Gastroesophageal sphincter (tissue), 4 donors: ENCODE measurements around the gene C6orf15. TPM values are rescaled to one million over a fixed set of nuclear protein-coding genes. Genes with fewer than 3 reads are reported as not detected.

Experiments
- ATAC-seq: fragments of 150-250 bp; one replicate; pipeline ENCODE4 v1.9.1; 2016; ENCODE audit warnings: mild to moderate bottlenecking, moderate library complexity
- H3K27ac ChIP-seq, 4 donors: fragments of 200-600 bp; sonication (generic) in 3 of 4; 1 replicate in 3 of 4; 2 replicates in 1 of 4; pipeline ENCODE4 v1.5.1; 2016 to 2019
- H3K27me3 ChIP-seq: fragments of 200-600 bp; sonication (generic); one replicate; pipeline ENCODE4 v1.5.1; 2019
- H3K36me3 ChIP-seq, 2 donors: fragments of 200-600 bp; sonication (generic); one replicate each; pipeline ENCODE4 v1.5.1; 2019; ENCODE audit warnings: control low read depth in 1 of 2
- H3K4me1 ChIP-seq, 3 donors: fragments of 200-600 bp; sonication (generic); 1 replicate in 2 of 3; 2 replicates in 1 of 3; pipeline ENCODE4 v1.5.1; 2016 to 2019; ENCODE audit warnings: control low read depth in 2 of 3
- H3K4me3 ChIP-seq, 2 donors: fragments of 200-600 bp; sonication (generic); one replicate each; pipeline ENCODE4 v1.5.1; 2019; ENCODE audit warnings: mild to moderate bottlenecking in 1 of 2, moderate library complexity in 1 of 2
- H3K9me3 ChIP-seq, 3 donors: fragments of 200-600 bp; sonication (generic); one replicate each; pipeline ENCODE4 v1.5.1; 2017 to 2019; ENCODE audit warnings: control low read depth in 2 of 3
- CTCF ChIP-seq, 4 experiments: fragments of 200-600 bp in 2 of 4; fragments of 450-650 bp in 2 of 4; sonication (generic) in 1 of 4; IDR thresholded peaks; one replicate each; pipeline ENCODE4 v1.5.1; 2017 to 2019; ENCODE audit warnings: antibody characterized with exemption in 4 of 4, mild to moderate bottlenecking in 2 of 4, moderate library complexity in 2 of 4
- EP300 ChIP-seq: sonication (generic); formaldehyde crosslinking; IDR thresholded peaks from one replicate; pipeline ENCODE4 v1.6.1; 2017; ENCODE audit warnings: antibody characterized with exemption, mild to moderate bottlenecking
- POLR2A ChIP-seq, 2 donors: fragments of 450-650 bp; IDR thresholded peaks; one replicate each; pipeline ENCODE4 v1.6.1; 2017; ENCODE audit warnings: antibody characterized with exemption in 2 of 2, mild to moderate bottlenecking in 2 of 2, moderate library complexity in 1 of 2
- POLR2AphosphoS5 ChIP-seq: sonication (generic); formaldehyde crosslinking; IDR thresholded peaks from one replicate; pipeline ENCODE4 v1.6.1; 2017; ENCODE audit warnings: antibody characterized with exemption
- WGBS, 2 donors: methylation state at CpG; one replicate each; pipeline ENCODE4 v1.1.5; 2018; ENCODE audit warnings: low coverage in 1 of 2; 5-methylcytosine and 5-hydroxymethylcytosine counted together
- small RNA-seq, 4 donors: library from RNA; depleted of rRNA; stranded (forward); fragments of <200 nt; gene quantifications; one replicate each; pipeline ENCODE3, GENCODE V24; 2016
- total RNA-seq, 4 donors: library from RNA; depleted of rRNA; stranded (reverse); fragments of >200 nt; gene quantifications; one replicate each; pipeline ENCODE4 v1.1.0, GENCODE V29; 2016

C6orf15 gene
- total RNA-seq, 4 donors from 2014 or later: not detected

- H3K27me3 ChIP-seq: peaks cover 29% of the 10 kb centered on the region
- H3K4me3 ChIP-seq: no peak overlapping the region
- H3K4me1 ChIP-seq: peaks cover 0 to 2% (median 0%) of the 10 kb centered on the region in 3 donors
- H3K9me3 ChIP-seq: no peaks in the 10 kb centered on the region
- H3K36me3 ChIP-seq: no peaks in the 10 kb centered on the region
- H3K27ac ChIP-seq: no peak overlapping the region
- WGBS, 2 donors: 20 to 73% methylated on average over 1 to 2 of the region's 2 CpGs
- TF ChIP-seq POLR2A (IDR thresholded peaks at IDR 0.05): no peak
- no peak for TF ChIP-seq EP300
- no peak for TF ChIP-seq CTCF (IDR thresholded peaks at IDR 0.05)
- no peak for TF ChIP-seq POLR2AphosphoS5
- no peak for ATAC-seq
Observed at GRCh38 chr6:31065556-31065955, 46.8 kb downstream of the C6orf15 start.

GRCh38 chr6:31063906-31064435 lies 48.4 kb downstream of the C6orf15 start:
- Histone ChIP-seq H3K4me3 (no peak overlapping the region), H3K36me3 (no peaks in the 10 kb centered on the region), H3K27ac (no peak overlapping the region), H3K4me1 (no peaks in the 10 kb centered on the region), H3K9me3 (no peaks in the 10 kb centered on the region), H3K27me3 (peaks cover 29% of the 10 kb centered on the region)
- no peak for TF ChIP-seq POLR2A (IDR thresholded peaks at IDR 0.05)
- TF ChIP-seq CTCF (IDR thresholded peaks at IDR 0.05): no peak
- TF ChIP-seq POLR2AphosphoS5: no peak
- no peak for TF ChIP-seq EP300
- no peak for ATAC-seq
- 68 to 74% methylated on average over 6 of the region's 7 CpGs for WGBS, 2 donors

Small RNA genes lying within 50 kb of the gene (small RNA-seq; reads per million reads assigned to genes)
- gene POLR2LP1 (0 reads per million in 4 donors), gene RNU6-1133P (0 reads per million in 4 donors)

Other genes with a start within 250 kb of the C6orf15 start
- gene DDR1, start 228.1 kb downstream of the C6orf15 start, total RNA-seq: 10 to 100 TPM; 25.4 to 40.4 (median 30.9) TPM
- 10 to 100 TPM in 3 of 4 donors, 1 to 10 TPM in 1; 9.4 to 16.4 (median 11.8) TPM for gene GTF2H4, start 204.4 kb downstream of the C6orf15 start, total RNA-seq
- gene VARS2, start 198.3 kb downstream of the C6orf15 start, total RNA-seq: 10 to 100 TPM in 3 of 4 donors, 1 to 10 TPM in 1; 9.7 to 16.5 (median 12.8) TPM
- not detected for gene SFTA2, start 180.4 kb downstream of the C6orf15 start, total RNA-seq
- gene MUCL3, start 171.6 kb downstream of the C6orf15 start, total RNA-seq: under 1 TPM in 1 of 4 donors, not detected in 3; 0.04 TPM
- gene MUC21, start 128.9 kb downstream of the C6orf15 start, total RNA-seq: 1 to 10 TPM in 3 of 4 donors, under 1 TPM in 1; 0.13 to 9.9 (median 1.2) TPM
- under 1 TPM in 2 of 4 donors, not detected in 2; 0.16 to 0.62 TPM for gene MUC22, start 102.1 kb downstream of the C6orf15 start, total RNA-seq
- gene PSORS1C1, start 2.2 kb upstream of the C6orf15 start, total RNA-seq: 1 to 10 TPM in 2 of 4 donors, under 1 TPM in 2; 0.12 to 7.8 (median 1.7) TPM
- not detected for gene CDSN, start 7.9 kb upstream of the C6orf15 start, total RNA-seq
- gene PSORS1C2, start 26.5 kb upstream of the C6orf15 start, total RNA-seq: not detected
- 10 to 100 TPM in 2 of 4 donors, 1 to 10 TPM in 2; 8.2 to 15.6 (median 11.5) TPM for gene CCHCR1, start 45.2 kb upstream of the C6orf15 start, total RNA-seq
- 1 to 10 TPM; 3.9 to 5.9 (median 5.1) TPM for gene TCF19, start 46.0 kb upstream of the C6orf15 start, total RNA-seq
- gene POU5F1, start 58.1 kb upstream of the C6orf15 start, total RNA-seq: 1 to 10 TPM in 2 of 4 donors, under 1 TPM in 1, not detected in 1; 0.58 to 3.4 (median 1.1) TPM
- gene HLA-C, start 159.5 kb upstream of the C6orf15 start, total RNA-seq: 100 to 1,000 TPM; 206 to 531 (median 257) TPM
- gene HLA-B, start 244.6 kb upstream of the C6orf15 start, total RNA-seq: 100 to 1,000 TPM; 299 to 991 (median 620) TPM